Subcutaneous abdominal adipose tissue (tissue), 5 donors: Measurements from ENCODE around the gene PELI2.

ENCODE experiments used
- H3K27ac ChIP-seq: one replicate; pipeline ENCODE4 v1.7.0; 2013; ENCODE audit warnings: low read depth, mild to moderate bottlenecking, inconsistent platforms, low read length, moderate library complexity
- H3K27me3 ChIP-seq, 5 donors: one replicate each; pipeline ENCODE4 v1.7.0; 2013; ENCODE audit warnings: low read length in 5 of 5, inconsistent platforms in 1 of 5; ENCODE audit not compliant: control insufficient read depth in 5 of 5, insufficient read depth in 4 of 5
- H3K36me3 ChIP-seq, 5 donors: one replicate each; pipeline ENCODE4 v1.7.0; 2013; ENCODE audit warnings: low read length in 5 of 5; ENCODE audit not compliant: control insufficient read depth in 5 of 5, insufficient read depth in 5 of 5
- H3K4me1 ChIP-seq, 5 donors: one replicate each; pipeline ENCODE4 v1.7.0; 2013; ENCODE audit warnings: low read length in 5 of 5, mild to moderate bottlenecking in 3 of 5, moderate library complexity in 1 of 5; ENCODE audit not compliant: control insufficient read depth in 5 of 5, insufficient read depth in 5 of 5
- H3K4me3 ChIP-seq, 5 donors: one replicate each; pipeline ENCODE4 v1.7.0; 2013; ENCODE audit warnings: low read length in 5 of 5, low read depth in 1 of 5
- H3K9ac ChIP-seq, 5 donors: one replicate each; pipeline ENCODE4 v1.7.0; 2013; ENCODE audit warnings: low read length in 5 of 5, mild to moderate bottlenecking in 4 of 5, moderate library complexity in 3 of 5
- H3K9me3 ChIP-seq, 5 donors: one replicate each; pipeline ENCODE4 v1.7.0; 2013; ENCODE audit warnings: low read length in 5 of 5; ENCODE audit not compliant: control insufficient read depth in 5 of 5
- donor health status: healthy.
- donor health status: healthy.
- donor health status: healthy.
- donor health status: healthy.
- donor health status: healthy.

The PELI2 gene

GRCh38 chr14:56137849-56138248 is 19.6 kb downstream of the PELI2 start:
- Histone ChIP-seq H3K4me3 (no peak overlapping the region), H3K9ac (no peak overlapping the region), H3K9me3 (no peaks in the 10 kb centered on the region), H3K27ac (no peak overlapping the region), H3K36me3 (no peaks in the 10 kb centered on the region), H3K4me1 (peaks cover 0 to 6% (median 4%) of the 10 kb centered on the region in 5 donors), H3K27me3 (no peaks in the 10 kb centered on the region)

- Histone ChIP-seq H3K9ac (no peak overlapping the region), H3K4me3 (no peak overlapping the region), H3K36me3 (no peaks in the 10 kb centered on the region), H3K27me3 (no peaks in the 10 kb centered on the region), H3K9me3 (no peaks in the 10 kb centered on the region), H3K27ac (no peak overlapping the region), H3K4me1 (peaks cover 0 to 6% (median 4%) of the 10 kb centered on the region in 5 donors)
Observed at GRCh38 chr14:56138928-56139327, 20.7 kb downstream of the PELI2 start.

GRCh38 chr14:56142314-56142713 is 24.1 kb downstream of the PELI2 start:
- no peaks in the 10 kb centered on the region for H3K9me3 ChIP-seq
- H3K27ac ChIP-seq = no peak overlapping the region
- H3K27me3 ChIP-seq = no peaks in the 10 kb centered on the region
- no peak overlapping the region for H3K4me3 ChIP-seq
- H3K4me1 ChIP-seq = peaks cover 0 to 4% (median 1%) of the 10 kb centered on the region in 5 donors
- no peaks in the 10 kb centered on the region for H3K36me3 ChIP-seq
- no peak overlapping the region for H3K9ac ChIP-seq

- Histone ChIP-seq H3K4me3 (no peak overlapping the region), H3K27me3 (no peaks in the 10 kb centered on the region), H3K9ac (no peak overlapping the region), H3K9me3 (no peaks in the 10 kb centered on the region), H3K36me3 (no peaks in the 10 kb centered on the region), H3K4me1 (peaks cover 0 to 7% (median 3%) of the 10 kb centered on the region in 5 donors), H3K27ac (no peak overlapping the region)
Observed at GRCh38 chr14:56143025-56143424, 24.8 kb downstream of the PELI2 start.

- Histone ChIP-seq H3K27ac (no peak overlapping the region), H3K9me3 (no peaks in the 10 kb centered on the region), H3K4me3 (no peak overlapping the region), H3K4me1 (peaks cover 0 to 14% (median 11%) of the 10 kb centered on the region in 5 donors), H3K36me3 (no peaks in the 10 kb centered on the region), H3K27me3 (no peaks in the 10 kb centered on the region), H3K9ac (no peak overlapping the region)
Observed at GRCh38 chr14:56144176-56144575, 26.0 kb downstream of the PELI2 start.

- Histone ChIP-seq H3K4me3 (no peak overlapping the region), H3K4me1 (peaks cover 0 to 16% (median 13%) of the 10 kb centered on the region in 5 donors), H3K9me3 (no peaks in the 10 kb centered on the region), H3K9ac (no peak overlapping the region), H3K36me3 (no peaks in the 10 kb centered on the region), H3K27me3 (no peaks in the 10 kb centered on the region), H3K27ac (no peak overlapping the region)
Observed at GRCh38 chr14:56145181-56145769, 27.1 kb downstream of the PELI2 start.

- no peak overlapping the region for H3K27ac ChIP-seq
- no peaks in the 10 kb centered on the region for H3K36me3 ChIP-seq
- H3K4me3 ChIP-seq = no peak overlapping the region
- peaks cover 0 to 16% (median 13%) of the 10 kb centered on the region in 5 donors for H3K4me1 ChIP-seq
- no peaks in the 10 kb centered on the region for H3K9me3 ChIP-seq
- no peaks in the 10 kb centered on the region for H3K27me3 ChIP-seq
- no peak overlapping the region for H3K9ac ChIP-seq
Observed at GRCh38 chr14:56145965-56146364, 27.8 kb downstream of the PELI2 start.

- no peak overlapping the region for H3K4me3 ChIP-seq
- peaks cover 0 to 16% (median 13%) of the 10 kb centered on the region in 5 donors for H3K4me1 ChIP-seq
- H3K27ac ChIP-seq = no peak overlapping the region
- no peak overlapping the region for H3K9ac ChIP-seq
- no peaks in the 10 kb centered on the region for H3K9me3 ChIP-seq
- H3K27me3 ChIP-seq = no peaks in the 10 kb centered on the region
- no peaks in the 10 kb centered on the region for H3K36me3 ChIP-seq
Observed at GRCh38 chr14:56147449-56147848, 29.2 kb downstream of the PELI2 start.

GRCh38 chr14:56147986-56148901 is 30.0 kb downstream of the PELI2 start:
- no peak overlapping the region for H3K4me3 ChIP-seq
- peaks cover 0 to 16% (median 13%) of the 10 kb centered on the region in 5 donors for H3K4me1 ChIP-seq
- no peaks in the 10 kb centered on the region for H3K27me3 ChIP-seq
- H3K36me3 ChIP-seq = no peaks in the 10 kb centered on the region
- no peak overlapping the region for H3K9ac ChIP-seq
- no peaks in the 10 kb centered on the region for H3K9me3 ChIP-seq
- H3K27ac ChIP-seq = no peak overlapping the region

GRCh38 chr14:56149151-56149550 is 30.9 kb downstream of the PELI2 start:
- Histone ChIP-seq H3K4me1 (peaks cover 0 to 16% (median 13%) of the 10 kb centered on the region in 5 donors), H3K9me3 (no peaks in the 10 kb centered on the region), H3K36me3 (no peaks in the 10 kb centered on the region), H3K27me3 (no peaks in the 10 kb centered on the region), H3K9ac (no peak overlapping the region), H3K4me3 (no peak overlapping the region), H3K27ac (no peak overlapping the region)
